ENCODE data around the gene ADAMTS13. TPM values are rescaled to one million over a fixed set of nuclear protein-coding genes. Genes with fewer than 3 reads are reported as not detected.

Gene ADAMTS13
- polyA plus RNA-seq, 3 donors, result 8.5 to 14.6 (median 11.5) TPM

DNA sequence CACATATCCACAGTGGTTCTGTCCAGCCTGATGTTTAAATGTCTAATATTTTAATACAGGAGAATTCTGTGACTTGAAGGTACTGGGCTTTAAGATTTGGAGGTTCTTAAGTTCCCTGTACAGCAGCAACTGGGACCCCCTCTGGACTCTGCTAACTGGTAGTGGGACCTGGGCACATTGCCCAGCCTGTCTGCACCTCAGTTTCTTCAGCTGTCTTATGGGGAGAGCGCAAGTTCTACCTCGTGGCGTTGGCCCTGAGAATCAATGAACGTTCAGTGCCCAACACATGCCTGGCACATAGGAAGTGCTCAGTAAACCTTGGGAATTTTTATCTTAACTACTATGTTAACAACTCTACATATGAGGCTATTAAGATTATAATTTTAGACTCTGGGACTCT, 55.3 kb downstream of the ADAMTS13 start:
- DNase-seq (ENCODE audit: extremely low read depth in 1 of 11, low read depth in 9 of 11, low spot score in 4 of 11), result no peak

DNA sequence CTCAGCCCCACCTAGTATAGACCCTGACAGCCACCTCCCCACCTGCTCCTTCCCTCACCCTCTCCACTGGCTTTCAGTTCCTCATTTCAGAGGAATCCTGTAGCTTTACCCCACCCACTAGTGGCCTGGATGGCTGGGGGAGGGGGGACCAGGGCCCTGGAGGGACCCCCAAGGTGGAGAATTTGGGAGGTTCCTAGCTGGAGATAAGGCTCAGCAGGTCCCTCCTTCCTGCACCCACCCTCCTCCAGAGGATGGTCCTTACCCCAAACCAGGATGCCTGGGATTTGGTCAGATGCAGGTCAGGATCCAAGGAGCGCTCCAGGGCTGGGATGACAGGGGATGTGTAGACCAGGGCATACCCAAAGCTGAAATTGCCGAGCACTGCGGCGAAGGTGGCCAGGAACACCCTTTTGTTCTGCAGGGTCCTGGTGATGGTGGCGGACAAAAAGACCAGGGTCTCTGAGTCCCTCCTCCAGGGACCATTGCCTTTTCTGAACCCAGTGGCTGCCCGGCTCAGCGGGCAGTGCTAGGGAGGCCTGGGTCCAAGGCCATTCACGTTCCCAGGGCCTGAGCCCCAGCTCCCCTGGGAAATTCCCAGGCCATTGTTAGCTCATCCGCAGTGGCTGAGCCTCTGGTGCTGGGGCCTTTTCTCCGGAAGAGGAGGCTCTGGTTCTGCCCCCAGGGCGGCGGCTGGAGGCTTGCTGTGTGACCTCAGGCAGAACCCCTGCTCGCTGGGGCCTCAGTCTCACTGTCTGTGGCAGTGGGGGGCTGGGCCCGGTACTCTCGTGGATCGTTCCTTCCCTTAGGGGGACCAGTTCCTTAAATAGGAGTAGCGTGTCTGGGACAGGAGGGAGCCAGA, 56.1 kb downstream of the ADAMTS13 start:
- no peak for DNase-seq (ENCODE audit: extremely low read depth in 1 of 11, low read depth in 9 of 11, low spot score in 4 of 11)

DNA sequence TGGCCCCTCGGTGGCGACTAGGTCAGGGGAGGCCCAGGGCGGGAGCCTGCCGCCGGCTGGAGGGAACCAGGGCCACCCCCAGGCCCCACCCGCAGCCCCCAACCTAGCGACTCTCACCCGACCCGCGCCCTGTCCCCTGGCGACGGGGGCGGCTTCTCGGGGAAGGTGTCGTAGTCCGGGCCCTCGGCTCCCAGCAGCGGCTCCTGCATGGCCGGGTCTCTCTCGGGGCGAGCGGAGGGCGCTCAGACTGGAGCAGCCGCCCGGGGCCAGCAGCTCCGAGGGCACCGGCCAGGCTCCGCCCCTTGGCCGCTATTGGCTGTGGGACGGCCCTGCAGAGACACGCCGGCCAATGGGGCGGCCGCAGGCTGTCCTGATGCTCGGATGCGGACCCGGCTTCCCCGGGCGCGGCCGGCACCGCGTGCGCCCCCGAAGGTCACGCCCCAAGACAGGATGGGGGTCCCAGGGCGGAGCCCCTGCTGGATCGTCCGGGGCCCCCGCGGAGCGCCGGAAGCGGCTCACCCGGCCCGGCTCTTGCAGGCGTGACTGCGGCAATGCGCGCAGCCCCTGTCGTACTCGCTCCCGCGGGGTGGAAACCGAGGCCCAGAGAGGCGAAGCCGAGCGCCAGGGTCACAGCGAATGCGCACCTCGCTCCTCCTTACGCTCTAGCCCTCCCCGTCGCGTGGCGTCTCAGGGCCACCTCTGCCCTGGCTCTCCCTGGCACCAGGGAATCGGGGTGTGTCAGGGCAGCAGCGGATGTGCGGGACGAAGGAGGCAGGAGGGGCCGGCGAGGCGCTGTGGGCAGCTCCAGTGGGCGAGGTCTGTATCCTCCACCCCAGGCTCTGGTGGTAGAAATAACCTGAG, 56.9 kb downstream of the ADAMTS13 start, which contains the start of gene SLC2A6:
SLC2A6 (minus strand) TSS at position 249 of the 861 bp plus-strand sequence; CDS start at position 209, 40 bp downstream.
- peak in 5 of 11 donors; percentile 62 to 71 (median 68) for DNase-seq (ENCODE audit: extremely low read depth in 1 of 11, low read depth in 9 of 11, low spot score in 4 of 11)

DNA sequence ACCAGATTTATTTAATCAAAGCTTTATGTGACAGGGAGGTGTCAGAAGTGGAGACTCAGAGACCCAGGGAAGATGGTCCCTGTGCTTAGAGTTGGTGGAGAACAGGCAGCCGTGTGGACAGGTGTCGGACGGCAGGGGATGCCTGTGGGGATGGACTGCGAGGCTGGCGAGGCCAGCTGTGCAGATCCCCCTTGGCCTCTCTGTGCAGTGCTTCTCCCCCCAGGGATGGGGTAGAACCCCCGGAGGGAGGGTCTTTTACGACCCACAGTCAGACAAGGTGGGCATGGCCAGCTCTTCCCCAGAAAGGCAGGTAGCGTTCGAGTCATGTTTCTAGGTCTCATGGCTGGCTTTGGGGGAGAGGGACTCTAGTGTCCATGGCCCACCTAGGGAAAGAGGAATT, 61.4 kb downstream of the ADAMTS13 start:
- no peak for DNase-seq (ENCODE audit: extremely low read depth in 1 of 11, low read depth in 9 of 11, low spot score in 4 of 11)

DNA sequence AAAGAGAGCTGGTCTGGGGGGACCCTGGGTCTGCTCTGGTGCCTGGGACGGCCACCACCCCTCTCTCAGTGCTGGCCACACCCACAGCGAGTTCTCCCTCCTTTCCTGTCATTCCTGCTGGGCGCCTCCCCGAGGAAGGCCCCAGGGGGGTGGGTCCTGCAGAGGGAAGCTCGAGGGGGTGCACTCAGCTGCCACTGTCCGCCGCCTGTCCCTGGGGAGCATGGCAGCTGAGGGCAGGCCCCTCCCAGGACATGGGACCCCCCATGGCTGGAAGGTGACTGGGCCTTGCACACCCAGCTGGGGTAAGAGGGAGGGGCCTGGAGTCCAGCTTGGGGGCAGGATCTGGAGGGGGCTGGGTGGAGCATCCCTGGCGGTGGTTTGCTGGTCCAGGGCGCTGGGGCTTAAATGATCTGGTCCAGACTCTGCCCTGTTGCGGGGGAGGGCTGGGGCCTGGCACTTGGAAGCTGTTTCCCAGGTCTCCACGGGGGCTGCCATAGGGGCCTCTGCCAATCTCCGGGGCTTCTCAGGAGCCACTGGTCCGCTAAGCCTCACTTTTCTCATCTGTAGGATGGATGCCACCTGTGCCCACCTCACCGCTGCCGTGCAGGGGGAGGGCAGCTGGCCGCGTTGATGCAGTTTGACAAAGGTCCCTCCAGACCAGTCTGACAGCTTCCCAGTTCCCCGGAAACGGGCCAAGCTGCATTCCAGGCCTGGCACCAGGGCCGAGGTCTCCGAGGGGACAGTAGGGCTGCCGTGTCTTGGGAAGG, 62.7 kb downstream of the ADAMTS13 start:
- DNase-seq (ENCODE audit: extremely low read depth in 1 of 11, low read depth in 9 of 11, low spot score in 4 of 11), result no peak

DNA sequence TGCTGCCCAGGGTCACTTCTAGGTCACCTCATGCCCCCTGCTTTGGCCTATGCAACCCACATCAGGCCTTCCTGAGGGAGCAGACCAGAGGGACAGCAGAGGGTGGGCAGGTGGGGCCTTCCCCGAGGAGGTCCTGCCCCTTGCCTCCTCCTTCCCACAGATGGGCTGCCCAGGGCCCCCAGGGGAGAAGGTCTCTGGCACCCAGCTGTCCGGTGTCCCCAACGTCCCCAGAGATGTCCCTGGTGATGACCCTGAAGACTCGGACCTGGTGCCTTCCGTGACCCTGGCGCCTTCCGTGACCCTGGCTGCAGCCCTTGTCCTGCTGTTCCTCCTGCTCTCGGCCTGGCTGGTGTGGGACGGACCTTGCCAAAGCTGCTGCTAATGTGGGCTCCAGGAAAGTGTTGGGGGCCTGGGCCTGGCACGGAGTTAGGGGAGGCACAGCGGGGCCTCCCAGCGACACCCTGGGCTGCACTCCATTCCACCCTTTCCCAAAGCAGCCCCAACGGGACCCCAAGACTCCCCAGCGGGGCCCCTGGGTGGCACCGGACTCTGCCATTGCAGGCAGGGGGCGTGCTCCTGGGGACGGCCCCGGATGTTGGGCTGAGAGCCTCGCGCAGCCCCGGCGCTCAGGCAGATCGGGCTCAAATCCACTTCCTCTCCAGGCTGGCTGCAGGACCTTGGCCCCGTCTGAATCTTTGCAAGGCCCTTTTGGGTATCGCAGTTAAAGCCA, 63.5 kb downstream of the ADAMTS13 start:
- no peak for DNase-seq (ENCODE audit: extremely low read depth in 1 of 11, low read depth in 9 of 11, low spot score in 4 of 11)

DNA sequence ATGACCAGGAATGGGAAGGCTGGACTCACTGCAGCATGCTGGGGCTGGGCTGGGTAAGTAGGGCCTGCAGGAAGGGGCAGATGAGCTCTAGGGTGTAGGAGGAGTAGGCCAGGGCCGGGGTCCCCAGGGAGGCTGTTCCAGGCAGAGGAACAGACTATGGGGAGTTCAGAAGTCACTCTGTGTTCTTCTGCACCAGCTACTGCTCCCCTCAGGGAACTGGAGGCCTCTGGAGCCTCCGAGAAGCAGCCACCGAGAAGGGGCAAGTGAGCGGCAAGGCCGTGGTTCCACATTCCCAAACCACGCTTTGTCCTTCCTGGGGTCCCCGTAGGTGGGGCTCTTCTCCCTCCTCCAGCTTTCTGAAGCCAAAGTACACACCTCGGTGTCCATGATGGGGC, 65.2 kb downstream of the ADAMTS13 start:
- no peak for DNase-seq (ENCODE audit: extremely low read depth in 1 of 11, low read depth in 9 of 11, low spot score in 4 of 11)

DNA sequence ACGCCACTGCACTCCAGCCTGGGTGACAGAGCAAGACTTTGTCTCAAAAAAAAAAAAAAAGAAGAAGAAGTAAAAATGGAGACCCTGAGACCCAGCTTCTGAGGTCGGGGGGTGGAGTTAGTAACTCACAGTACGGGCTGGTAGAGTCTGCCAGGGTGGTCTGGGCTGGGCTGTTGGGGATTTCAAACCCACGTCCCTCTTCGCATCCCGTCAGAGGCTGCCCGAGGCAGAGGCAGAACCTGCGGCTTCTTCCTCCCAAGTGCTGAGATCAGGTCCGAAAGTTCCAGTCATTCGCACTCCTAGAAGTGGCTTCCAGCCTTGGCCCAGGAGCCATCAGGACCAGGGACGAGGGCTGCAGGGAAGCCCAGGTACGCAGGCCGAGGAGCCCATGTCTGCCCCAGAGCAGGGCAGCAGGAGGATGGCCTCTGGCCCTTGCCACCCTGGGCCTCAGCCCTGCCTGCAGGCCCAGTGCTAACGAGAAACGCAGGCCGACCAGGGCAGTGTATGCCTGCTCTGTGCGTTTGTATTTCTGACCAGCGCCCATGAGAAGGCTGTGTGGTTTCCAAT, 66.6 kb downstream of the ADAMTS13 start:
- no peak for DNase-seq (ENCODE audit: extremely low read depth in 1 of 11, low read depth in 9 of 11, low spot score in 4 of 11)

DNA sequence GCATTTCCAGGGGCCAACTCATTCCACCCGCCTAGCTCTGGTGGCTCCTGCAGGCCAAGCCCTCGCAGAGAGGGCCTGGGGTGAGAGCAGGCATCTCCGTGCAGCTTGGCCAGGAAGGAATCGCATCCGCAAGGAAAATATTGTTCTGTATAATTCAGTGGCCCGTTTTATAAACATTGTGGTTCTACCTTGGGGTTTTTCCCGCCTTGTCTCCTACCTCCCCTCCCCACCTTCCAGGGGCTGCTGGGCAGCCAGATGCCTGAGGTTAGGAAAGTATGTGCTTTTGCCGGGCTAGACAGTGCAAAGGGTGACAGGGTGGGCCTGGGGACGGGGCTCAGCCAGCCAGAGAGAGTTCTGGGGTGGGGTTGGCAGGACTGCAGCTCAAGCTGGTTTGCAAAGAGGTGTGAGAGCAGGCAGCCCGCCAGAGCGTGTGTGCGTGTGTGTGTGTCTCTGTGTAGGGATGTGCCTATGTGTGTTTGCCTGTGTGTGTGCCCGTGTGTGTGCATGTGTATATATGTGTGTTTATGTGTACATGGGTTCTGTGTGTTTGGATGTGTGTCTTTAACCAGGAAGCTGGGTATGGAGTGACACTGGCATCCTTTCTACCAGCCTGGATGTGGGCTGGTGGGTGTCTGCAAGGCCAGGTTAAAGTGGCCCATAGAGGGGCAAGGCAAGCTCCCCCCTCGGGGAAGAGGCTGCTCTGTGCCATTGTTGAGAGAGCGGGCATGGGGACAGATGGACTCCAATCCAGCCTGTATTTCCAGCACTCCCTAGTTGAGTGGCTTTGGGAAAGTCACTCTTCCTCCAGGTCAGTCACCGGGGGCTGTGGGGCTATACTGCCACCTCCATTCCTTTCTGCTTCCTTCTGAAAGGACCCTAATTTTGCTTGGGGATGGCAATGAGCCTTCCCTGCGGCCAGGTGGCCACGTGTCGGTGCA, 67.4 kb downstream of the ADAMTS13 start:
- DNase-seq (ENCODE audit: extremely low read depth in 1 of 11, low read depth in 9 of 11, low spot score in 4 of 11), result no peak

DNA sequence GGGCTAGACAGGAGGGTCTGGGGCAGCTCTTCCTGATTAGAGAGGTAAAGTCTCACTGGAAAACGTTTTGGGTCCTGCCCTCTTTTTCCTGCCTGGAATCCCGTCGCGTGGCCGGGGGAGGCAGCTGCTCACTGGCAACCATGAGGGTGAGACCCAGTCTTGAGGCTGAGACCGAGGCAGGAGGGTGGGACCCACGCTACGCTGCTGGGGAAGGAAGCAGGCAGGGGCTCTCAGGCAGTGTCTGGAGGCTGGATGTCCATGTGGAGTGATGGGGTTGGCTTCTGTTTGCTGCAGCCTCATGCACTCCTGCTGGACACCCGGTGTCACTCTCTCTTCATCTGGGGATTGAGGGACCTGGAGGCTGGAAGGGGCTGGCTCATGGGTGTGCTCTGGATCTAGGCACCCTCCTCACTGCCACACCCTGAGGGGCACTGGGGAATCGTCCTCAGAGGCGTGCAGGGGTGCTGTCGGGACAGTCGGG, 68.1 kb downstream of the ADAMTS13 start:
- DNase-seq (ENCODE audit: extremely low read depth in 1 of 11, low read depth in 9 of 11, low spot score in 4 of 11), result no peak

DNA sequence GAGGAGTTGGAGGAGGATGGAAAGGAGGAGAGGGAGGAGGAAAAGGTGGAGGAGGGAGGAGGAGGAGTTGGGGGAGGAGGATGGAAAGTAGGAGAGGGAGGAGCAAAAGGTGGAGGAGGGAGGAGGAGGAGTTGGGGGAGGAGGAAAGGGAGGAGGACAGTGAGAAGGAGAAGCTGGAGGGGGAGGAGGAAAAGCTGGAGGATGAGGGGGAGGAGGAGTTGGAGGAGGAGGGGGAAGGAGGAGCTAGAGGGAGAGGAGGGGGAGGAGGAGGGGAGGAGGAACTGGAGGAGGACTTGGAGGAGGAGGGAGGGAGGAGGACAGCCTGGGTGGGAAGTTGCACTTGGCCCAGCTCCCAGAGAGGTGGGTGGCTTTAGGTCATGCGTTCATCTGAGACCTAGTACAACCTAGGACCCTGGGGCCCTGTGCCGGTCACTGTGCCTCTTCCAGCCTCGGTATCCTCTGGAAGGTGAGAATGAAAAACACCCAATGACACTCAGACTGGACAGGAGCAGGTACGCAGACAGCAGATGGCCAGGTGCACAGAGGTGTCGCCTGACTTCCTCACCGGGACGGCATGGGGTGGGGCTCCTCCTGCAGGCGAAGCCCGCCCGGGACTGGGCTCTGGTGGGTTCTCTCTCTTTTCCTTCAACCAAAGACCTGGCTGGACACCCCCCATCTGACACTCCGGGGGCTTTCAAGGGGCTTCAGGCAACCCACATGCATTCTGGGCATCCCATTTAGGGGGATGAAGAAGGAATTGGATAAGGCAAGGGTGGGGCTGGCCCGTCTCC, 68.9 kb downstream of the ADAMTS13 start:
- no peak for DNase-seq (ENCODE audit: extremely low read depth in 1 of 11, low read depth in 9 of 11, low spot score in 4 of 11)

DNA sequence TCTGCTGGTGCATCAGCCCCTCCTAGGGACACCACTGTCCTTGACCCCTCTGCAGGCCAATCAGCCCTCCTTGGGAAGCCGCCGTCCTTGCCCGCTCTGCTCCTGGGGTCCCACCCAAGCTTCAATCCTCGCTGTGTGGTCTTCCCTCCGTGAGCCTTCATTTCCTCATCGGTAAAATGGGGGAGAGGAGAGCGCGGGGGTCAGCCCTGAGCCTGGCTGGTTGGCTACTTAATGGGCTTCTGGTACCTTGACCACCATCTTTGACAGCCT, 69.4 kb downstream of the ADAMTS13 start:
- DNase-seq (ENCODE audit: extremely low read depth in 1 of 11, low read depth in 9 of 11, low spot score in 4 of 11), result no peak

DNA sequence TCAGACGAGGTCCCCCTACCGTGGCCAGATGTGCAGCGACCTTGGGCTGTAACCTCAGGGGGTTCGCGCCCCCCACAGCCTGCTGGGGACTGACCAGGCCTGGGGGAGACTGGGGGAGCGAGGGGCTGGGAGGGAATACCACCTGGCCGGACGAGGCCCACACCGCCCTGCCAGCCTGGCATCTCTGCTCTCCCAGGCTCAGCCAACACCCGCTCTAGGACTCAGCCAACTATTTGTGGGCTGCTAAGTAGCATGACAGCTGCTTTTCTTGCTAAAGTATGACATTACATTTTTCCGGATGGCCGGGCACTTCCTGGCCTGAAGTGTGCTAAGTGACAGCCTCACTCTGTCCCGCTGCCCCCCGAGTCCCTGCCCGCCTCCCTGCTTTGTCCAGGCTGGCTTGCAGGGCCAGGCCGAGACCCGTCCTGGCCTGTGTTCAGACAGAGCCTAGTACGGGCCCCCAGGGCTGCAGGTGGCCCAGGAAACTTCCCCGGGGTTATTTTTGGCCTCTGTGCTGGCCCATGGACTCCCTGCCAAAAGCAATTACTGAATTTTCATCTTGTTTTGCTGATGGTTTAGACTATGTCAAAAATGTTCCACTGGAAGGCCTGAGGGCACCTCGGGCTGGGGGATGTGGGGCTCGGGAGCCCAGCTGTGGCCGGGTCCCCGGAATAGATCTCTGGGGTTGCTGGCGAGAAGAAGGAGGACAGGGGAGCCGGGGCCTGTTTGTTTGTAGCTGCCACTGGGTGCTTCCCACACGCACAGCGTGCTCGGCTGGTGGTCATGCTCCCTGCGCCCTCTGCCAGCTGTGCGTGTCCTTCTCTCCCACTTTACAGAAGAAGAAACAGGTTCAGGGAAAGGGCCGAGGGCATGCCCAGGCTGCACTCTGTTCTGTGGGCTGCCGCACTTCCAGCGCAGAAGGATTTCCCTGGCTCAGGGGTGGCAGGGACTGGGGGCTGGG, 70.2 kb downstream of the ADAMTS13 start:
- DNase-seq (ENCODE audit: extremely low read depth in 1 of 11, low read depth in 9 of 11, low spot score in 4 of 11), result no peak

DNA sequence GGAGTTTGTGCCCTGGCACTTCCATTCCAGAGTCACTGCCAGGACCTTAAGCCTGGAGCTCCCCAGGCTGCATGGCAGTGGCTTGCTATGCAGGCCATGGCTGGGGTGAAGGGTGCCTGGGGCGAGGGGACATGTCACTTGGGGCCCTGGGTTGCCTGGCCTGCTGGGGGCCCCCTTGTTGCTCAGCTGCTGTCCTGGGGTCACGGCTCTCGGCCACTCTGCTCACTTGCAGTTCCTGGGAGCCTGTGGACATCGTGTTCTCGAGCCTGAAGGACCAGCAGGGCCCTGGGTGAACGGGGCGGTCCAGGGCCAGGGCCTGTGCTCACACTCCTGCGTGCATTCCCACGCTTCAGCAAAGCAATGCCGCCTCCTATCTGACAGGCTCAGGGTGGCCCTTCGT, 71.3 kb downstream of the ADAMTS13 start:
- DNase-seq (ENCODE audit: extremely low read depth in 1 of 11, low read depth in 9 of 11, low spot score in 4 of 11), result no peak

DNA sequence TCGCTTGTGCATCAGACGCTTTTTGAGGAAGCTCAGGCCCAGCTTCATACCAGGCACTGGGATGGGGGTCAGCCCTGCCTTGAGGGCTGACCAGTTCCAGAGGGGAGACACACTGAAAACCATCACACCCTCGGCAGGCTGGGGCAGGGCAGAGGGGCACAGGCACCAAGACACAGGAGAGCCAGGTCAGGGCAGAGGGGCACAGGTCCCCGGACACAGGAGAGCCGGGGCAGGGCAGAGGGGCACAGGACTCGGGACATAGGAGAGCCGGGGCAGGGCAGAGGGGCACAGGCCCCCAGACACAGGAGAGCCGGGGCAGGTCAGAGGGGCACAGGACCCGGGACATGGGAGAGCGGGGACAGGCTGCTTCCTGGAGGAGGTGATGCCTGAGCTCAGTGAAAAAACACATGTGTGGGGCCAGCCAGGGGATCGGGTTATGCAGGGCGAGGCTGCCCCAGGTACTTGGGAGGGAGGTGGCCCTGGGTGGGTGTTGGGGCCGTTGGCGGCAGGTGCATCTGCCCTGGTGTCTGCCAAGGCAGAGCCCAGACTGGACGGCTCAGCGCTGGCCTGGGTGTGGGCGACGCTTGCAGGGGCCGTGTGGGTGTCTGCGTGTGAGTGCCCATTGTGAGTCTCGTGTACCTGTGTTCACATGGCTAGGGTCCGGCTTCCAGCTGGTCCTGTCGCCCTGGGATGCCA, 71.8 kb downstream of the ADAMTS13 start:
- DNase-seq (ENCODE audit: extremely low read depth in 1 of 11, low read depth in 9 of 11, low spot score in 4 of 11), result no peak
